GM21576 (cell line): ENCODE measurements around the gene PLPPR3.
"Not testable (repeated sequence)": the region's sequence is repeated elsewhere in the genome, so short reads cannot be mapped to it uniquely, and the experiment has no call there.

Experiments
- ATAC-seq: cut with Tn5 transposase; IDR thresholded peaks from one replicate; pipeline ENCODE4 v1.9.1; 2021; ENCODE audit warnings: mild to moderate bottlenecking, moderate library complexity; ENCODE audit not compliant: unreplicated experiment

Gene PLPPR3

GRCh38 chr19:854549-854948 is 32.8 kb upstream of the PLPPR3 start:
- ATAC-seq = no peak

GRCh38 chr19:853614-854220 is 32.0 kb upstream of the PLPPR3 start:
- not testable (repeated sequence) for ATAC-seq

- no peak for ATAC-seq
Measured at GRCh38 chr19:853014-853585, 31.3 kb upstream of the PLPPR3 start.

GRCh38 chr19:852136-853013 is 30.6 kb upstream of the PLPPR3 start, which contains the start of gene ELANE:
TSS of gene ELANE (plus strand) at chr19:852303. CDS start at chr19:852329, 26 bp downstream.
- ATAC-seq = no peak

- no peak for ATAC-seq
Measured at GRCh38 chr19:850979-851335, 29.2 kb upstream of the PLPPR3 start.

- no peak for ATAC-seq
Measured at GRCh38 chr19:850221-850978, 28.6 kb upstream of the PLPPR3 start.

- ATAC-seq = not testable (repeated sequence)
Measured at GRCh38 chr19:849195-849594, 27.4 kb upstream of the PLPPR3 start.

GRCh38 chr19:848386-848921 is 26.7 kb upstream of the PLPPR3 start:
- ATAC-seq = no peak

GRCh38 chr19:845707-846521 is 24.2 kb upstream of the PLPPR3 start:
- no peak for ATAC-seq

- ATAC-seq = no peak
Measured at GRCh38 chr19:844546-844971, 22.8 kb upstream of the PLPPR3 start.

GRCh38 chr19:843836-844545 is 22.2 kb upstream of the PLPPR3 start:
- no peak for ATAC-seq

GRCh38 chr19:843180-843835 is 21.6 kb upstream of the PLPPR3 start:
- ATAC-seq = no peak

GRCh38 chr19:842802-843179 is 21.0 kb upstream of the PLPPR3 start:
- ATAC-seq = not testable (repeated sequence)

- ATAC-seq = no peak
Measured at GRCh38 chr19:840519-841206, 18.9 kb upstream of the PLPPR3 start, which contains the start of gene PRTN3. TSS of gene PRTN3 (plus strand) at chr19:840999. CDS start at chr19:841009, 10 bp downstream.

GRCh38 chr19:835210-835810 is 13.6 kb upstream of the PLPPR3 start:
- ATAC-seq = no peak

- no peak for ATAC-seq
Measured at GRCh38 chr19:834216-834615, 12.5 kb upstream of the PLPPR3 start.

- ATAC-seq = no peak
Measured at GRCh38 chr19:831407-832369, 9.9 kb upstream of the PLPPR3 start.
